Lung (tissue), 12 donors: ENCODE results near the gene DROSHA. TPM values are rescaled to one million over a fixed set of nuclear protein-coding genes. Genes with fewer than 3 reads are reported as not detected.

ENCODE experiments used
- ATAC-seq: fragments of 200-7000 bp; cut with Tn5 transposase; one replicate; pipeline ENCODE4 v1.9.1; 2020; ENCODE audit warnings: moderate number of reproducible peaks; ENCODE audit not compliant: insufficient read depth, low FRiP score
- DNase-seq, 3 donors: peaks; one replicate each; pipeline ENCODE4 v3.0.0-alpha.2; 2013 to 2017
- H3K27ac ChIP-seq, 2 donors: one replicate each; pipeline ENCODE4 v1.5.1; 2013; ENCODE audit warnings: mild to moderate bottlenecking in 2 of 2, moderate library complexity in 2 of 2, control low read depth in 1 of 2, inconsistent platforms in 1 of 2, low read depth in 1 of 2, low read length in 1 of 2
- H3K27me3 ChIP-seq, 3 donors: one replicate each; pipeline ENCODE4 v1.5.1; 2013; ENCODE audit warnings: low read length in 2 of 3; ENCODE audit not compliant: control insufficient read depth in 3 of 3, insufficient read depth in 3 of 3
- H3K36me3 ChIP-seq, 4 donors: one replicate each; pipeline ENCODE4 v1.5.1; 2013; ENCODE audit warnings: low read length in 4 of 4, mild to moderate bottlenecking in 1 of 4, moderate library complexity in 1 of 4; ENCODE audit not compliant: control insufficient read depth in 4 of 4, insufficient read depth in 4 of 4
- H3K4me1 ChIP-seq, 5 donors: one replicate each; pipeline ENCODE4 v1.5.1; 2013; ENCODE audit warnings: low read length in 5 of 5, mild to moderate bottlenecking in 2 of 5, moderate library complexity in 1 of 5; ENCODE audit not compliant: control insufficient read depth in 5 of 5, insufficient read depth in 5 of 5
- H3K4me3 ChIP-seq: one replicate; pipeline ENCODE4 v1.5.1; 2013; ENCODE audit warnings: mild to moderate bottlenecking, control low read depth, moderate library complexity
- H3K9ac ChIP-seq, 2 donors: one replicate each; pipeline ENCODE4 v1.5.1; 2013; ENCODE audit warnings: low read length in 2 of 2, control low read depth in 1 of 2; ENCODE audit not compliant: insufficient read depth in 1 of 2
- H3K9me3 ChIP-seq, 4 donors: one replicate each; pipeline ENCODE4 v1.5.1; 2013; ENCODE audit warnings: low read length in 3 of 4, mild to moderate bottlenecking in 1 of 4, moderate library complexity in 1 of 4; ENCODE audit not compliant: control insufficient read depth in 4 of 4, insufficient read depth in 3 of 4
- WGBS, 2 donors: extraction: QIAGEN DNeasy Blood & Tissue Kit; methylation state at CpG; one replicate each; pipeline ENCODE4 v1.1.7; 2013; 5-methylcytosine and 5-hydroxymethylcytosine counted together
- polyA plus RNA-seq, 2 donors: library from polyadenylated mRNA; stranded (reverse); fragments of 200-250 nt; gene quantifications; one replicate each; pipeline ENCODE4 v1.2.1, GENCODE V29; 2013
- total RNA-seq, 2 donors: library from RNA; depleted of rRNA in 1 of 2; stranded (reverse); fragments of >200 nt in 1 of 2; gene quantifications; one replicate each; pipeline ENCODE4 v1.2.1, GENCODE V29; 2014 to 2021
- TF ChIP-seq, protein P1 (sequence below): IDR thresholded peaks from 2 replicates; pipeline ENCODE4 v1.5.1; 2012; ENCODE audit warnings: mild to moderate bottlenecking; ENCODE audit errors: control extremely low read depth, extremely low read depth
- donor health status: control.
- donor health status: control.
- donor health status: Bipolar disorder and iron deficiency.
- donor health status: healthy.
- donor health status: DM: yes; HTN: yes; CAD: no.

Gene DROSHA
- total and polyA plus RNA-seq, 4 donors: 16.2 to 92.0 (median 49.9) TPM

DNA sequence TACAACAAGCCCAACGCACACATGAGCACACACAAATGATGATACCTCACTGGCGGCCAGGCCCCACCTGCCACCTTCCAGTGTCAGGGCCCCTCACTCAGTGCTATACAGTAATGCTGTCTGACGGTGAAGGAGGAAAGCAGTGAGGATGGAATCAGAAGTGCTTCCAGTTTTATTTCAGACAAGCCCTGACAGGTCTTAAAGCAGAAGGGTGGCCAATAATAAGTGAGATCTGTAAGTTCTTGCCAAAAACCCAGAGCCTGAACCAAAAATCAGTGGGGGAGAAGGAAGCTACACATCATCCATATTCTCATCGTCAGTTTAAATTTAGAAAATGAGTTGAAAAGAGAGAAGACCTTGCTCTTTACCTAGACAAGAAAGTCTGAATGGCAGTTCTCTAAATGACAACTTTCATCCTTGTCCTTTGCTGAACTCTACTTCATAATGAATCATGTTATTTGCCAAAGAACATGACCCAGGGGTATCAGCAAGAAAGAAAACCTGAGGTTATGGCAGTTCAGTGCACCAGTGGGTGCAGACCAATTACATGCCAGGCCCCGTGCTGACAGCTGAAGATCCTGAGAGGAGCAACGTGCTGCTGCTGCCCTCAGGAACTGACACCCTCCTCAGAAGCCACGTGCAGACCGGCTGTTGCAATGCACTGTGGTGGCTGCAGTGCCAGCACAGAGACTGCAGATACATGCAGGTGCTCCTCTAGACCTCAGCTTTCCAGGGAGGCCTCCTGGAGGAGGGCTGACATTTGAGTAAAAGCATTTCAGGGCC is 118.7 kb downstream of the DROSHA start:
- Histone ChIP-seq H3K4me1 (peaks cover 0 to 3% (median 0%) of the 10 kb centered on the region in 5 donors), H3K9me3 (no peaks in the 10 kb centered on the region), H3K27ac (no peak overlapping the region), H3K4me3 (no peak overlapping the region), H3K36me3 (peaks cover 11 to 33% (median 20%) of the 10 kb centered on the region in 4 donors), H3K27me3 (no peaks in the 10 kb centered on the region), H3K9ac (no peak overlapping the region)
- DNase-seq (no peak), ATAC-seq (no peak)
- 79 to 82% methylated on average over 8 of the region's 8 CpGs for WGBS, 2 donors
- TF ChIP-seq, protein P1, sequence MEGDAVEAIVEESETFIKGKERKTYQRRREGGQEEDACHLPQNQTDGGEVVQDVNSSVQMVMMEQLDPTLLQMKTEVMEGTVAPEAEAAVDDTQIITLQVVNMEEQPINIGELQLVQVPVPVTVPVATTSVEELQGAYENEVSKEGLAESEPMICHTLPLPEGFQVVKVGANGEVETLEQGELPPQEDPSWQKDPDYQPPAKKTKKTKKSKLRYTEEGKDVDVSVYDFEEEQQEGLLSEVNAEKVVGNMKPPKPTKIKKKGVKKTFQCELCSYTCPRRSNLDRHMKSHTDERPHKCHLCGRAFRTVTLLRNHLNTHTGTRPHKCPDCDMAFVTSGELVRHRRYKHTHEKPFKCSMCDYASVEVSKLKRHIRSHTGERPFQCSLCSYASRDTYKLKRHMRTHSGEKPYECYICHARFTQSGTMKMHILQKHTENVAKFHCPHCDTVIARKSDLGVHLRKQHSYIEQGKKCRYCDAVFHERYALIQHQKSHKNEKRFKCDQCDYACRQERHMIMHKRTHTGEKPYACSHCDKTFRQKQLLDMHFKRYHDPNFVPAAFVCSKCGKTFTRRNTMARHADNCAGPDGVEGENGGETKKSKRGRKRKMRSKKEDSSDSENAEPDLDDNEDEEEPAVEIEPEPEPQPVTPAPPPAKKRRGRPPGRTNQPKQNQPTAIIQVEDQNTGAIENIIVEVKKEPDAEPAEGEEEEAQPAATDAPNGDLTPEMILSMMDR: no peak

DNA sequence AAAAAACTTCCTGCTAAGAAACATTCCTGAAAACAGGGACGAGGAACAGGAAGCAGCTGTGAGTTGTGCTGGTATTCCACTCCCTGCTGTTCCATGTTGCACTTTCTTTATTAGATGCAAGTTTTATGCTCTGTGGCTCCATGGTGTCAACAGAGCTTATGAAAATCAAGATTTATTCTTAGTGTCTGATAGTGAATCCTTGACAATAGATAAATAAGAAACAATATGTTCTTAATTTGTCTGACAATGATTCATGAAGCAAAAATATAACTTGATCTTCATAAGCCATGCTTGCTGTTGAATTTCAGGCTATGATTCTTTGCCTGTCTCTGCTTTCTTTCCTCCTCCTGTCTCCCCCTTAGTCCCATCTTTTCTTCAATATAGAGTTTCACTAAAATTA is 119.6 kb downstream of the DROSHA start:
- Histone ChIP-seq H3K4me3 (no peak overlapping the region), H3K27me3 (no peaks in the 10 kb centered on the region), H3K27ac (no peak overlapping the region), H3K4me1 (peaks cover 0 to 3% (median 0%) of the 10 kb centered on the region in 5 donors), H3K9ac (no peak overlapping the region), H3K36me3 (peaks cover 11 to 28% (median 16%) of the 10 kb centered on the region in 4 donors), H3K9me3 (no peaks in the 10 kb centered on the region)
- 27 to 53% methylated on average over 1 of the region's 1 CpG for WGBS, 2 donors
- DNase-seq: no peak
- TF ChIP-seq, protein P1: no peak
- no peak for ATAC-seq

DNA sequence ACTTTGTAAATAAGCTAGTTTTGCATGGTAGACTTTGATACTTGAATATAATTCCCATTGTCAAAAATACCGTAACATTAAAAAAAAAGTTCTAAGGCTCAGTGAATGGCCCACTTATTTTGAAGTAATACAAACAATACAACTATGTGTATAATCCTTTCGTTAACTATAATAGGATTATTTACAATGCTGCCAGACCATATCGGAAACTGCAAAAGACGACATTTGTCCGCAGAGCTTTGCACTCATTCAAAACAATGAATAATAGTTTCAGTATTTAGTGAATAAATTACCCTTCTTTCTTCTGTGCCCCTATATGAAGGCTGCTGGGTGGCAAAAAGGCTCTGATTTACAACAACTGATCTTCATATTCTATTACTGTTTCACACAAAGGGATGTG is 121.8 kb downstream of the DROSHA start:
- 95 to 97% methylated on average over 5 of the region's 5 CpGs for WGBS, 2 donors
- no peak overlapping the region for H3K27ac ChIP-seq

More for the DNA sequence above, 121.8 kb downstream of the DROSHA start:
- DNase-seq (no peak), ATAC-seq (no peak)
- no peaks in the 10 kb centered on the region for H3K9me3 ChIP-seq
- H3K27me3 ChIP-seq: no peaks in the 10 kb centered on the region
- TF ChIP-seq, protein P1: no peak
- no peak overlapping the region for H3K9ac ChIP-seq
- H3K4me1 ChIP-seq: peaks cover 0 to under 1% (median 0%) of the 10 kb centered on the region in 5 donors
- H3K36me3 ChIP-seq: peaks cover 11 to 20% (median 20%) of the 10 kb centered on the region in 4 donors
- H3K4me3 ChIP-seq: no peak overlapping the region
